H1 (cell line): ENCODE measurements around the gene ZNF687. TPM values are rescaled to one million over a fixed set of nuclear protein-coding genes. Genes with fewer than 3 reads are reported as not detected.

Experiments used
- CREB1 ChIP-seq: IDR thresholded peaks from 2 replicates; pipeline ENCODE4 v1.6.1; 2012; ENCODE audit warnings: inconsistent platforms
- EP300 ChIP-seq, 2 experiments: IDR thresholded peaks; 1 replicate in 1 of 2; 2 replicates in 1 of 2; pipeline ENCODE4 v1.6.1; 2011 to 2012; ENCODE audit warnings: low read depth in 2 of 2, low read length in 2 of 2, mild to moderate bottlenecking in 2 of 2, borderline replicate concordance in 1 of 2, inconsistent platforms in 1 of 2, moderate library complexity in 1 of 2
- HDAC2 ChIP-seq, 2 experiments: fragments of 300-600 bp in 1 of 2; sonication (generic) in 1 of 2; IDR thresholded peaks; 2 replicates each; pipeline ENCODE4 v1.6.1; 2011 to 2012; ENCODE audit warnings: low read depth in 2 of 2, low read length in 2 of 2, mild to moderate bottlenecking in 2 of 2, moderate library complexity in 2 of 2, borderline replicate concordance in 1 of 2, inconsistent platforms in 1 of 2
- JUND ChIP-seq: IDR thresholded peaks from 2 replicates; pipeline ENCODE4 v1.6.1; 2011; ENCODE audit warnings: mild to moderate bottlenecking, improper control_type of control experiment, low read length
- SIRT6 ChIP-seq: IDR thresholded peaks from one replicate; pipeline ENCODE4 v1.7.1; 2012; ENCODE audit warnings: low read length, inconsistent platforms
- SRF ChIP-seq: IDR thresholded peaks from 2 replicates; pipeline ENCODE4 v1.6.1; 2011; ENCODE audit warnings: mild to moderate bottlenecking, low read depth, low read length, moderate library complexity
- TCF12 ChIP-seq: IDR thresholded peaks from 2 replicates; pipeline ENCODE4 v1.6.1; 2011; ENCODE audit warnings: low read depth, mild to moderate bottlenecking, low read length
- TEAD4 ChIP-seq: IDR thresholded peaks from 2 replicates; pipeline ENCODE4 v1.6.1; 2012; ENCODE audit warnings: low read depth, low read length, inconsistent platforms, mixed read lengths
- polyA plus RNA-seq, 7 experiments: library from polyadenylated mRNA; depleted of rRNA in 3 of 7; stranded (reverse) in 5 of 7; unstranded in 2 of 7; fragments of >200 nt in 5 of 7; fragments of 200-250 nt in 2 of 7; gene quantifications; 1 replicate in 5 of 7; 2 replicates in 1 of 7; 4 replicates in 1 of 7; pipeline versions ENCODE4 v1.2.1 to v1.2.3, GENCODE V29; 2011 to 2013; ENCODE audit warnings: missing spikeins in 2 of 7, mixed read lengths in 2 of 7
- total RNA-seq: library from RNA; stranded (reverse); fragmentation: NEBNext Ultra II Directional; extraction: Animal tissue kit (Norgen Biotek cat#: 25700); gene quantifications from 2 replicates; pipeline ENCODE4 v1.2.1, GENCODE V29; 2021

The ZNF687 gene
- total and polyA plus RNA-seq, 2 of the 8 experiments (the other 6 are each of a cell fraction or from before 2014, with no cell fraction given), result 45.9 to 69.9 TPM

GRCh38 chr1:151287341-151287699 is 5.2 kb downstream of the ZNF687 start (continued):
- TF ChIP-seq TEAD4 (no peak), CREB1 (no peak), SRF (no peak), HDAC2 (IDR thresholded peaks at IDR 0.05; ENCODE audit: borderline replicate concordance in 1 of 2, low read depth in 2 of 2, low read length in 2 of 2) (no peak), EP300 (IDR thresholded peaks at IDR 0.05; ENCODE audit: borderline replicate concordance in 1 of 2, low read depth in 2 of 2, low read length in 2 of 2) (no peak), JUND (no peak), SIRT6 (no peak), TCF12 (no peak)
- TF ChIP-seq, all 59 proteins: peak for 0
